Endothelial cell of umbilical vein (primary cell): ENCODE results near the gene SORT1. TPM values are rescaled to one million over a fixed set of nuclear protein-coding genes. Genes with fewer than 3 reads are reported as not detected.

ENCODE experiments used
- BruUV-seq: library from RNA; stranded (reverse); fragments of 400-500 nt; replicated peaks from 2 replicates; lab custom pipeline; 2021; lab: Mats Ljungman, UMichigan
- CTCF ChIA-PET: fragments of 300-600, 350-600 bp; sonication (Branson Sonifier 250); formaldehyde crosslinking; loops from one replicate; lab custom pipeline; 2021; ENCODE audit warnings: antibody characterized with exemption, inconsistent platforms; lab: Charles Lee
- POLR2A ChIA-PET: fragments of 300-600, 350-600 bp; sonication (Branson Sonifier 250); formaldehyde crosslinking; loops from one replicate; lab custom pipeline; 2021; ENCODE audit warnings: antibody characterized with exemption, inconsistent platforms; lab: Charles Lee
- DNase-seq: peaks from one replicate; pipeline ENCODE4 v3.0.0-alpha.2; 2011; ENCODE audit warnings: low read depth, low spot score
- FAIRE-seq: peaks from 2 replicates; lab custom pipeline; 2011; peaks lifted over from hg19 to GRCh38; lab: Jason Lieb, UNC
- H2AFZ ChIP-seq: 2 replicates; pipeline ENCODE4 v1.6.0; 2012; ENCODE audit warnings: low read depth, low read length, control low read depth, inconsistent platforms
- H3K27ac ChIP-seq: 2 replicates; pipeline ENCODE4 v1.5.1; 2011; ENCODE audit warnings: low read depth, mild to moderate bottlenecking, control low read depth, low read length, moderate library complexity; ENCODE audit not compliant: insufficient read depth
- H3K27me3 ChIP-seq, 2 experiments: 2 replicates each; pipeline versions ENCODE4 v1.6.0 to v1.6.1; 2011; ENCODE audit warnings: low read length in 2 of 2, mixed read lengths in 1 of 2; ENCODE audit not compliant: control insufficient read depth in 2 of 2, insufficient read depth in 2 of 2
- H3K36me3 ChIP-seq, 2 experiments: 2 replicates in 1 of 2; 3 replicates in 1 of 2; pipeline ENCODE4 v1.5.1; 2011; ENCODE audit warnings: low read length in 2 of 2, mild to moderate bottlenecking in 1 of 2, moderate library complexity in 1 of 2; ENCODE audit not compliant: control insufficient read depth in 2 of 2, insufficient read depth in 2 of 2; ENCODE audit errors: extremely low read depth in 1 of 2
- H3K4me1 ChIP-seq: 3 replicates; pipeline ENCODE4 v1.5.1; 2011; ENCODE audit warnings: mild to moderate bottlenecking, low read length; ENCODE audit not compliant: control insufficient read depth, insufficient read depth; ENCODE audit errors: extremely low read depth
- H3K4me2 ChIP-seq: 2 replicates; pipeline ENCODE4 v1.6.1; 2011; ENCODE audit warnings: low read length, control low read depth, mixed read lengths; ENCODE audit not compliant: insufficient read depth
- H3K4me3 ChIP-seq, 3 experiments: fragments of 200-600 bp in 1 of 3; sonication (generic), shearing (Covaris generic) in 1 of 3; replicated peaks in 1 of 3; 2 replicates each; pipeline ENCODE4 v1.5.1; 2011 to 2016; ENCODE audit warnings: control low read depth in 3 of 3, low read length in 3 of 3, mild to moderate bottlenecking in 2 of 3, inconsistent platforms in 1 of 3, low read depth in 1 of 3, moderate library complexity in 1 of 3; ENCODE audit not compliant: insufficient read depth in 1 of 3
- H3K79me2 ChIP-seq: 2 replicates; pipeline ENCODE4 v1.6.0; 2012; ENCODE audit warnings: low read length, inconsistent platforms; ENCODE audit not compliant: control insufficient read depth, insufficient read depth
- H3K9ac ChIP-seq: replicated peaks from 2 replicates; pipeline ENCODE3; 2011; ENCODE audit warnings: low read length, control low read depth; ENCODE audit not compliant: insufficient read depth; ENCODE audit errors: extremely low read depth
- H3K9me1 ChIP-seq: replicated peaks from 3 replicates; pipeline ENCODE4 v1.6.0; 2011; ENCODE audit warnings: mild to moderate bottlenecking, low read length; ENCODE audit not compliant: control insufficient read depth, insufficient read depth; ENCODE audit errors: extremely low read depth
- H3K9me3 ChIP-seq: replicated peaks from 2 replicates; pipeline ENCODE4 v1.5.1; 2012; ENCODE audit warnings: low read length, inconsistent platforms; ENCODE audit not compliant: control insufficient read depth, insufficient read depth
- H4K20me1 ChIP-seq: replicated peaks from 2 replicates; pipeline ENCODE3; 2011; ENCODE audit warnings: mild to moderate bottlenecking, low read length; ENCODE audit not compliant: control insufficient read depth, insufficient read depth; ENCODE audit errors: extremely low read depth
- EZH2 ChIP-seq: IDR thresholded peaks from 2 replicates; pipeline ENCODE4 v1.6.1; 2012; ENCODE audit warnings: borderline replicate concordance, low read depth, mild to moderate bottlenecking, moderate library complexity, low read length, inconsistent platforms; ENCODE audit not compliant: severe bottlenecking
- FOS ChIP-seq: IDR thresholded peaks from 2 replicates; pipeline ENCODE4 v1.6.1; 2011; ENCODE audit warnings: mild to moderate bottlenecking, low read length, moderate library complexity, borderline replicate concordance; ENCODE audit not compliant: insufficient read depth
- GATA2 ChIP-seq: IDR thresholded peaks from 2 replicates; pipeline ENCODE4 v1.7.0; 2011; ENCODE audit warnings: low read depth, mild to moderate bottlenecking, moderate library complexity, mixed read lengths, low read length; ENCODE audit not compliant: insufficient read length, insufficient read depth
- JUN ChIP-seq: IDR thresholded peaks from 2 replicates; pipeline ENCODE4 v1.6.1; 2011; ENCODE audit warnings: borderline replicate concordance, low read depth; ENCODE audit not compliant: insufficient read length, insufficient read depth
- MYC ChIP-seq: IDR thresholded peaks from one replicate; pipeline ENCODE4 v1.6.1; 2011; ENCODE audit warnings: mild to moderate bottlenecking, low read depth, low read length
- POLR2A ChIP-seq: IDR thresholded peaks from 2 replicates; pipeline ENCODE4 v1.6.1; 2012; ENCODE audit warnings: low read depth, mild to moderate bottlenecking, control low read depth, low read length
- POLR2AphosphoS5 ChIP-seq: IDR thresholded peaks from 2 replicates; pipeline ENCODE4 v1.6.1; 2012; ENCODE audit warnings: low read depth, mild to moderate bottlenecking, control low read depth, low read length, moderate library complexity; ENCODE audit not compliant: insufficient read depth
- dilution Hi-C: fragments of 300-500 bp; cut with MboI; formaldehyde crosslinking; loops from one replicate; pipeline ENCODE4 v1.15.0; 2019; ENCODE audit warnings: low sequenced_read_pairs; ENCODE audit not compliant: extremely low pct_ligation_motif_present
- intact Hi-C: fragments of 100-400 bp; cut with micrococcal nuclease; formaldehyde crosslinking; loops from one replicate; pipeline ENCODE4 v1.10.0; 2022
- polyA plus RNA-seq, 4 experiments: library from polyadenylated mRNA; depleted of rRNA in 3 of 4; stranded (reverse) in 3 of 4; unstranded in 1 of 4; fragments of >200 nt; gene quantifications; 2 replicates each; pipeline versions ENCODE4 v1.2.1 to v1.2.3, GENCODE V29; 2011 to 2012; ENCODE audit warnings: missing spikeins in 1 of 4
- total RNA-seq: library from RNA; stranded (reverse); gene quantifications from 2 replicates; pipeline ENCODE4 v1.2.3, GENCODE V29; 2021
- TF ChIP-seq, protein P1 (sequence below): IDR thresholded peaks from 2 replicates; pipeline ENCODE4 v1.6.1; 2011; ENCODE audit not compliant: insufficient read depth, insufficient read length
- TF ChIP-seq, protein P2 (sequence below), 2 donors: IDR thresholded peaks; 1 replicate in 1 of 2; 2 replicates in 1 of 2; pipeline ENCODE4 v1.5.1; 2011; ENCODE audit warnings: low read length in 2 of 2, mild to moderate bottlenecking in 2 of 2, moderate library complexity in 2 of 2, control low read depth in 1 of 2, inconsistent platforms in 1 of 2, low read depth in 1 of 2; ENCODE audit not compliant: insufficient read depth in 1 of 2; ENCODE audit errors: extremely low read depth in 1 of 2

Gene SORT1
- total and polyA plus RNA-seq, 2 donors (not counting 3 experiments of a cell fraction or from before 2014, with no cell fraction given) = 6.8 to 17.8 TPM

DNA sequence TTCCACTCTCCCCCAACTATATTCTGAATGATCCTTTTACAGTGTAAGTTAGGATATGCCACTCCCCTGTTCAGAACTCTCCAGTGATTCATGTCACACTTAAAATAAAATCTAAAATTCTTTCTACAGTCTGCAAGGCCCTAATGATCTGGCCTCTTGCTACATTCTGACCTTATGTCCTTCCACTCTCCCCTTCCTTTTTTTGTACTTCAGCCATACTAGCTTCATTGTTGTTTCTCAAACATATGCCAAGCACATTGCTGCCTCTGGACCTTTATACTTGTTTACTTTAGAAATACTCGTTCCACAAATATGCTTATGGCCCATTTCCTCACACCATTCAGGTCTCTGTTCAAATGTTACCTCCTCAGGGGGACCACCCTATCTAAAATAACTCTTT is 43.4 kb upstream of the SORT1 start:
- H3K4me1 ChIP-seq = no peaks in the 10 kb centered on the region
- no peaks in the 10 kb centered on the region for H4K20me1 ChIP-seq
- no peaks in the 10 kb centered on the region for H3K36me3 ChIP-seq
- ChIA-PET POLR2A (no interaction called here), CTCF (no interaction called here)
- H2AFZ ChIP-seq = no peak overlapping the region
- H3K9me3 ChIP-seq = no peaks in the 10 kb centered on the region
- dilution Hi-C loops (no loop called here), intact Hi-C loops (no loop called here)
- no peaks in the 10 kb centered on the region for H3K79me2 ChIP-seq
- no peak overlapping the region for H3K4me3 ChIP-seq
- FAIRE-seq = no peak
- peaks cover 23 to 35% of the 10 kb centered on the region in 2 experiments for H3K27me3 ChIP-seq
- no peak for TF ChIP-seq FOS
- no peak for TF ChIP-seq JUN
- no peak for TF ChIP-seq POLR2AphosphoS5
- no peak for TF ChIP-seq GATA2
- TF ChIP-seq EZH2 = no peak
- TF ChIP-seq, protein P1, sequence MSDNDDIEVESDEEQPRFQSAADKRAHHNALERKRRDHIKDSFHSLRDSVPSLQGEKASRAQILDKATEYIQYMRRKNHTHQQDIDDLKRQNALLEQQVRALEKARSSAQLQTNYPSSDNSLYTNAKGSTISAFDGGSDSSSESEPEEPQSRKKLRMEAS = no peak
- TF ChIP-seq, protein P2, sequence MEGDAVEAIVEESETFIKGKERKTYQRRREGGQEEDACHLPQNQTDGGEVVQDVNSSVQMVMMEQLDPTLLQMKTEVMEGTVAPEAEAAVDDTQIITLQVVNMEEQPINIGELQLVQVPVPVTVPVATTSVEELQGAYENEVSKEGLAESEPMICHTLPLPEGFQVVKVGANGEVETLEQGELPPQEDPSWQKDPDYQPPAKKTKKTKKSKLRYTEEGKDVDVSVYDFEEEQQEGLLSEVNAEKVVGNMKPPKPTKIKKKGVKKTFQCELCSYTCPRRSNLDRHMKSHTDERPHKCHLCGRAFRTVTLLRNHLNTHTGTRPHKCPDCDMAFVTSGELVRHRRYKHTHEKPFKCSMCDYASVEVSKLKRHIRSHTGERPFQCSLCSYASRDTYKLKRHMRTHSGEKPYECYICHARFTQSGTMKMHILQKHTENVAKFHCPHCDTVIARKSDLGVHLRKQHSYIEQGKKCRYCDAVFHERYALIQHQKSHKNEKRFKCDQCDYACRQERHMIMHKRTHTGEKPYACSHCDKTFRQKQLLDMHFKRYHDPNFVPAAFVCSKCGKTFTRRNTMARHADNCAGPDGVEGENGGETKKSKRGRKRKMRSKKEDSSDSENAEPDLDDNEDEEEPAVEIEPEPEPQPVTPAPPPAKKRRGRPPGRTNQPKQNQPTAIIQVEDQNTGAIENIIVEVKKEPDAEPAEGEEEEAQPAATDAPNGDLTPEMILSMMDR (IDR thresholded peaks at IDR 0.05; ENCODE audit: extremely low read depth in 1 of 2, insufficient read depth in 1 of 2, low read depth in 1 of 2, low read length in 2 of 2) = no peak
- no peak for TF ChIP-seq MYC
- TF ChIP-seq POLR2A = no peak
- BruUV-seq = no TSS peak
- no peak overlapping the region for H3K27ac ChIP-seq
- no peak overlapping the region for H3K4me2 ChIP-seq
- no peaks in the 10 kb centered on the region for H3K9me1 ChIP-seq
- H3K9ac ChIP-seq = no peak overlapping the region
- no peak for DNase-seq
